ENCODE data around the gene ALDH1B1. TPM values are rescaled to one million over a fixed set of nuclear protein-coding genes. Genes with fewer than 3 reads are reported as not detected.
"Not testable (repeated sequence)": the region's sequence is repeated elsewhere in the genome, so short reads cannot be mapped to it uniquely, and the experiment has no call there.

The ALDH1B1 gene
- total and polyA plus RNA-seq, 9 of the 15 experiments (the other 6 are each of a cell fraction or from before 2014, with no cell fraction given), result 8.6 to 46.5 (median 30.8) TPM

DNA sequence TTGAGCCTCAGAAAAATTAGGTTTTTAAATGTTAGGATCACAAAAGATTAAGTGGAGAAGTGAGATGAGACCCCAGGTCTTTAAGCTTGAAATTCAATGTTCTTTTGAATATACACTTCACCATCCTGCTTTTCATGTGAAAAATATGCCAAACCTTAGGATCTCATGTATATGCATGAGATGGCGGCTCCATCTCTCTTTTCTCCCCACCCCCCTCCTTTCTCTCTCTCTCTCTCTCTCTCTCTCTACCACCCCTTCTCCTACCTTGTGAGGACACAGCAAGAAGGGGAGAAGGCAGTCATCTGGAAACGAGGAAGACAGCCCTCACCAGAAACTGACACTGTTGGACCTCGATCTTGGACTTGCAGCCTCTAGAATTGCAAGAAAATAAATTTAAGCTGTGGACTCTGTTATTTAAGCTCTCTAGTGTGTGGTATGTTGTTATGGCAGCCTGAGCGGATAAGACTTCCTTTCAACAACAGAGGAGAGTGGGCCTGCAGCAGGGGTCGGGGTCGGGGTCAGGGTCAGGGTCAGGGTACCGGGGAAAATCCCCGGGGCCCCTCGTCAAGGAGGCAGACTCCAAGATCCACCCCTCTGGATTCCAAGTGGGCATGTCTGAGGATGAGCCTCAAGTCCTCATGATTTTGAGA lies 16.4 kb upstream of the ALDH1B1 start:
- peaks cover 10 to 14% of the 10 kb centered on the region in 2 experiments; a peak in 3 of 5 replicates for H3K27me3 ChIP-seq (ENCODE audit: control insufficient read depth in 2 of 2, insufficient read depth in 2 of 2, low read length in 2 of 2)
- no peaks in the 10 kb centered on the region for H3K36me3 ChIP-seq (ENCODE audit: control insufficient read depth, insufficient read depth, low read length)
- no peak overlapping the region for H3K4me3 ChIP-seq
- H3K9ac ChIP-seq (ENCODE audit: insufficient read depth in 1 of 2, low read depth in 2 of 2, low read length in 2 of 2), result no peak overlapping the region
- H3K27ac ChIP-seq (ENCODE audit: extremely low read depth, low read depth, low read length), result no peak overlapping the region
- peaks cover 6 to 11% of the 10 kb centered on the region in 2 experiments; a peak in 3 of 5 replicates for H3K4me1 ChIP-seq (replicated peaks in 1 of 2; ENCODE audit: control insufficient read depth in 2 of 2, insufficient read depth in 2 of 2, low read length in 2 of 2)
- ChIA-PET CTCF (ENCODE audit: low intra/inter-chr PET ratio) (no interaction called here), POLR2A (interaction anchor here (1.2 kb wide), 1 partner anchor 13 kb away, joined by 4 read pairs; no protein-coding TSS in a partner anchor)
- H3K9me3 ChIP-seq (replicated peaks; ENCODE audit: control insufficient read depth, insufficient read depth, low read depth, low read length), result no peaks in the 10 kb centered on the region
- 9% methylated on average over 8 of the region's 9 CpGs for WGBS (ENCODE audit: insufficient coverage, low coverage, missing lambda C conversion rate)
- no peak overlapping the region for H3K4me2 ChIP-seq (ENCODE audit: insufficient read depth, low read length)
- ATAC-seq (no peak), FAIRE-seq (no peak), DNase-seq (ENCODE audit: extremely low read depth in 1 of 4, low spot score in 3 of 4) (no peak)
- H2AFZ ChIP-seq (ENCODE audit: low read depth, low read length), result no peak overlapping the region
- intact Hi-C loops (cut with micrococcal nuclease) (no loop called here), in situ Hi-C loops (cut with MboI) (no loop called here)
- H3K9me1 ChIP-seq (ENCODE audit: control insufficient read depth, insufficient read depth, low read length), result no peaks in the 10 kb centered on the region
- no peaks in the 10 kb centered on the region for H3K79me2 ChIP-seq (ENCODE audit: control insufficient read depth, insufficient read depth, low read length)
- TF ChIP-seq SUPT5H (IDR thresholded peaks at IDR 0.05), result no peak
- no peak for TF ChIP-seq RUNX1 (IDR thresholded peaks at IDR 0.05; ENCODE audit: low read depth)
- H4K20me1 ChIP-seq (replicated peaks; ENCODE audit: control insufficient read depth, insufficient read depth, low read length), result 0 out of 2 replicates have a peak, but pooled peaks cover 3% of the 10 kb centered on the region
- BruUV-seq (replicated peaks), result no TSS peak

DNA sequence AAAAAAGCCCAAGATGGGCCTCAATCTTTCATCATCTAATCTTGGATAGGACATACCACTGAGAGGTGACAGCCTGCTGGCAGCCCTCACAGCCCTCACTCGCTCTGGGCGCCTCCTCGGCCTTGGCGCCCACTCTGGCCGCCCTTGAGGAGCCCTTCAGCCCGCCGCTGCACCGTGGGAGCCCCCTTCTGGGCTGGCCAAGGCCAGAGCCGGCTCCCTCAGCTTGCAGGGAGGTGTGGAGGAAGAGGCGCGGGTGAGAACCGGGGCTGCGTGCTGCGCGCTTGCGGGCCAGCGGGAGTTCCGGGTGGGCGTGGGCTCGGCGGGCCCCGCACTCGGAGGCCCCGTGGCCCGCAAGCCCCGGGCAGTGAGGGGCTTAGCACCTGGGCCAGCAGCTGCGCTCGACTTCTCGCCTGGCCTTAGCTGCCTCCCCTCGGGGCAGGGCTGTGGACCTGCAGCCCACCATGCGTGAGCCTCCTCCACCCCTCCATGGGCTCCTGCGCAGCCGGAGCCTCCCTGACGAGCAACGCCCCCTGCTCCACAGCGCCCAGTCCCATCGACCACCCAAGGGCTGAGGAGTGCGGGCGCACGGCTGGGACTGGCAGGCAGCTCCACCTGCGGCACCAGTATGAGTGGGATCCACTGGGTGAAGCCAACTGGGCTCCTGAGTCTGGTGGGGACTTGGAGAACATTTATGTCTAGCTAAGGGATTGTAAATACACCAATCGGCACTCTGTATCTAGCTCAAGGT lies 15.0 kb upstream of the ALDH1B1 start:
- H3K9me1 ChIP-seq (ENCODE audit: control insufficient read depth, insufficient read depth, low read length); H3K27ac ChIP-seq (ENCODE audit: extremely low read depth, low read depth, low read length); BruUV-seq (replicated peaks); intact Hi-C loops (cut with micrococcal nuclease); H4K20me1 ChIP-seq (replicated peaks; ENCODE audit: control insufficient read depth, insufficient read depth, low read length); H3K36me3 ChIP-seq (ENCODE audit: control insufficient read depth, insufficient read depth, low read length); FAIRE-seq; DNase-seq (ENCODE audit: extremely low read depth in 1 of 4, low spot score in 3 of 4); H3K9me3 ChIP-seq (replicated peaks; ENCODE audit: control insufficient read depth, insufficient read depth, low read depth, low read length); H2AFZ ChIP-seq (ENCODE audit: low read depth, low read length); in situ Hi-C loops (cut with MboI); H3K4me2 ChIP-seq (ENCODE audit: insufficient read depth, low read length); CTCF ChIA-PET (ENCODE audit: low intra/inter-chr PET ratio); H3K4me3 ChIP-seq; H3K9ac ChIP-seq (ENCODE audit: insufficient read depth in 1 of 2, low read depth in 2 of 2, low read length in 2 of 2); H3K79me2 ChIP-seq (ENCODE audit: control insufficient read depth, insufficient read depth, low read length); ATAC-seq: not testable (repeated sequence)
- POLR2A ChIA-PET, result interaction anchor here (0.5 to 1.2 kb wide), 4 partner anchors 12 to 198 kb away, joined by 3 to 4 read pairs (median 3); no protein-coding TSS in a partner anchor
- 62% methylated on average over 29 of the region's 42 CpGs for WGBS (ENCODE audit: insufficient coverage, low coverage, missing lambda C conversion rate)
- H3K4me1 ChIP-seq (replicated peaks in 1 of 2; ENCODE audit: control insufficient read depth in 2 of 2, insufficient read depth in 2 of 2, low read length in 2 of 2), result peaks cover 13 to 16% of the 10 kb centered on the region in 2 experiments; a peak in 3 of 5 replicates
- H3K27me3 ChIP-seq (ENCODE audit: control insufficient read depth in 2 of 2, insufficient read depth in 2 of 2, low read length in 2 of 2), result peaks cover 10% of the 10 kb centered on the region in 2 experiments; a peak in 3 of 5 replicates
